ENCODE results near the gene PBX3. TPM values are rescaled to one million over a fixed set of nuclear protein-coding genes. Genes with fewer than 3 reads are reported as not detected.
"Not testable (repeated sequence)": the region's sequence is repeated elsewhere in the genome, so short reads cannot be mapped to it uniquely, and the experiment has no call there.

The PBX3 gene
- total RNA-seq, 1 experiment from 2014 or later = 44.9 TPM

GRCh38 chr9:125768803-125769202 lies 21.6 kb downstream of the PBX3 start:
- in situ Hi-C loops (cut with HindIII; ENCODE audit: low sequenced_read_pairs) = no loop called here
- DNase-seq (ENCODE audit: low spot score) = no peak

GRCh38 chr9:125771037-125771436 lies 23.9 kb downstream of the PBX3 start:
- DNase-seq (ENCODE audit: low spot score) = no peak
- in situ Hi-C loops (cut with HindIII; ENCODE audit: low sequenced_read_pairs) = no loop called here

GRCh38 chr9:125772740-125773139 lies 25.6 kb downstream of the PBX3 start:
- in situ Hi-C loops (cut with HindIII; ENCODE audit: low sequenced_read_pairs) = no loop called here
- DNase-seq (ENCODE audit: low spot score) = no peak

GRCh38 chr9:125774106-125774505 lies 26.9 kb downstream of the PBX3 start:
- in situ Hi-C loops (cut with HindIII; ENCODE audit: low sequenced_read_pairs) = no loop called here
- no peak for DNase-seq (ENCODE audit: low spot score)

- DNase-seq (ENCODE audit: low spot score); in situ Hi-C loops (cut with HindIII; ENCODE audit: low sequenced_read_pairs): not testable (repeated sequence)
Measured at GRCh38 chr9:125776789-125777188, 29.6 kb downstream of the PBX3 start.

GRCh38 chr9:125778538-125779219 lies 31.5 kb downstream of the PBX3 start:
- in situ Hi-C loops (cut with HindIII; ENCODE audit: low sequenced_read_pairs); DNase-seq (ENCODE audit: low spot score): not testable (repeated sequence)

GRCh38 chr9:125779220-125779565 lies 32.0 kb downstream of the PBX3 start:
- DNase-seq (ENCODE audit: low spot score); in situ Hi-C loops (cut with HindIII; ENCODE audit: low sequenced_read_pairs): not testable (repeated sequence)

GRCh38 chr9:125782718-125783117 lies 35.5 kb downstream of the PBX3 start:
- in situ Hi-C loops (cut with HindIII; ENCODE audit: low sequenced_read_pairs) = no loop called here

GRCh38 chr9:125784286-125785049 lies 37.3 kb downstream of the PBX3 start:
- in situ Hi-C loops (cut with HindIII; ENCODE audit: low sequenced_read_pairs) = no loop called here
- no peak for DNase-seq (ENCODE audit: low spot score)

More at GRCh38 chr9:125782718-125783117, 35.5 kb downstream of the PBX3 start:
- no peak for DNase-seq (ENCODE audit: low spot score)

GRCh38 chr9:125785248-125785751 lies 38.1 kb downstream of the PBX3 start:
- in situ Hi-C loops (cut with HindIII; ENCODE audit: low sequenced_read_pairs) = no loop called here
- DNase-seq (ENCODE audit: low spot score) = no peak

- in situ Hi-C loops (cut with HindIII; ENCODE audit: low sequenced_read_pairs) = no loop called here
- DNase-seq (ENCODE audit: low spot score) = no peak
Measured at GRCh38 chr9:125787715-125788114, 40.5 kb downstream of the PBX3 start.

- in situ Hi-C loops (cut with HindIII; ENCODE audit: low sequenced_read_pairs) = no loop called here
- DNase-seq (ENCODE audit: low spot score) = no peak
Measured at GRCh38 chr9:125789196-125789595, 42.0 kb downstream of the PBX3 start.

GRCh38 chr9:125794708-125795107 lies 47.5 kb downstream of the PBX3 start:
- no peak for DNase-seq (ENCODE audit: low spot score)
- in situ Hi-C loops (cut with HindIII; ENCODE audit: low sequenced_read_pairs) = no loop called here

GRCh38 chr9:125795970-125796596 lies 48.9 kb downstream of the PBX3 start:
- no peak for DNase-seq (ENCODE audit: low spot score)
- in situ Hi-C loops (cut with HindIII; ENCODE audit: low sequenced_read_pairs) = no loop called here

GRCh38 chr9:125797930-125798329 lies 50.8 kb downstream of the PBX3 start:
- in situ Hi-C loops (cut with HindIII; ENCODE audit: low sequenced_read_pairs) = no loop called here

GRCh38 chr9:125803526-125803925 lies 56.4 kb downstream of the PBX3 start:
- in situ Hi-C loops (cut with HindIII; ENCODE audit: low sequenced_read_pairs) = no loop called here
- DNase-seq (ENCODE audit: low spot score) = no peak

More at GRCh38 chr9:125797930-125798329, 50.8 kb downstream of the PBX3 start:
- DNase-seq (ENCODE audit: low spot score) = no peak

- DNase-seq (ENCODE audit: low spot score) = no peak
- in situ Hi-C loops (cut with HindIII; ENCODE audit: low sequenced_read_pairs) = no loop called here
Measured at GRCh38 chr9:125805057-125805456, 57.9 kb downstream of the PBX3 start.

- DNase-seq (ENCODE audit: low spot score) = no peak
- in situ Hi-C loops (cut with HindIII; ENCODE audit: low sequenced_read_pairs) = no loop called here
Measured at GRCh38 chr9:125805586-125805985, 58.4 kb downstream of the PBX3 start.

- no peak for DNase-seq (ENCODE audit: low spot score)
- in situ Hi-C loops (cut with HindIII; ENCODE audit: low sequenced_read_pairs) = no loop called here
Measured at GRCh38 chr9:125807079-125807478, 59.9 kb downstream of the PBX3 start.

GRCh38 chr9:125810161-125810560 lies 63.0 kb downstream of the PBX3 start:
- in situ Hi-C loops (cut with HindIII; ENCODE audit: low sequenced_read_pairs) = no loop called here

More at GRCh38 chr9:125810161-125810560, 63.0 kb downstream of the PBX3 start:
- DNase-seq (ENCODE audit: low spot score) = no peak
